AG09309 (cell line): ENCODE data around the gene MORN1.

Experiments used
- DNase-seq: peaks from one replicate; pipeline ENCODE4 v3.0.0-alpha.2; 2010; ENCODE audit warnings: low read depth
- H3K4me3 ChIP-seq: 2 replicates; pipeline ENCODE4 v1.5.1; 2011; ENCODE audit warnings: mild to moderate bottlenecking, low read depth, low read length, moderate library complexity; ENCODE audit not compliant: control insufficient read depth
- CTCF ChIP-seq: IDR thresholded peaks from 2 replicates; pipeline ENCODE4 v1.5.1; 2011; ENCODE audit warnings: mild to moderate bottlenecking, low read depth, low read length, inconsistent platforms; ENCODE audit not compliant: insufficient read depth, control insufficient read depth; ENCODE audit errors: missing control alignments

MORN1 gene

GRCh38 chr1:2400950-2401649 is 9.7 kb upstream of the MORN1 start:
- TF ChIP-seq CTCF: no peak
- DNase-seq: no peak

GRCh38 chr1:2400576-2400909 is 9.2 kb upstream of the MORN1 start:
- TF ChIP-seq CTCF: no peak

More at GRCh38 chr1:2400950-2401649, 9.7 kb upstream of the MORN1 start:
- H3K4me3 ChIP-seq: no peak overlapping the region

GRCh38 chr1:2399890-2400575 is 8.7 kb upstream of the MORN1 start:
- no peak overlapping the region for H3K4me3 ChIP-seq
- DNase-seq: no peak
- no peak for TF ChIP-seq CTCF

More at GRCh38 chr1:2400576-2400909, 9.2 kb upstream of the MORN1 start:
- H3K4me3 ChIP-seq: no peak overlapping the region
- no peak for DNase-seq

GRCh38 chr1:2398871-2399270 is 7.5 kb upstream of the MORN1 start:
- TF ChIP-seq CTCF: no peak
- no peak overlapping the region for H3K4me3 ChIP-seq
- no peak for DNase-seq

- DNase-seq: no peak
- no peak for TF ChIP-seq CTCF
- H3K4me3 ChIP-seq: no peak overlapping the region
Measured at GRCh38 chr1:2397007-2397679, 5.8 kb upstream of the MORN1 start.

GRCh38 chr1:2396476-2396875 is 5.1 kb upstream of the MORN1 start:
- no peak for DNase-seq
- H3K4me3 ChIP-seq: no peak overlapping the region
- TF ChIP-seq CTCF: no peak
